GM18517 (cell line): ENCODE measurements around the gene TTBK2.
"Not testable (repeated sequence)": the region's sequence is repeated elsewhere in the genome, so short reads cannot be mapped to it uniquely, and the experiment has no call there.

Source experiments
- ATAC-seq: cut with Tn5 transposase; IDR thresholded peaks from one replicate; pipeline ENCODE4 v1.9.1; 2021; ENCODE audit warnings: mild to moderate bottlenecking, moderate library complexity; ENCODE audit not compliant: unreplicated experiment

The TTBK2 gene

DNA sequence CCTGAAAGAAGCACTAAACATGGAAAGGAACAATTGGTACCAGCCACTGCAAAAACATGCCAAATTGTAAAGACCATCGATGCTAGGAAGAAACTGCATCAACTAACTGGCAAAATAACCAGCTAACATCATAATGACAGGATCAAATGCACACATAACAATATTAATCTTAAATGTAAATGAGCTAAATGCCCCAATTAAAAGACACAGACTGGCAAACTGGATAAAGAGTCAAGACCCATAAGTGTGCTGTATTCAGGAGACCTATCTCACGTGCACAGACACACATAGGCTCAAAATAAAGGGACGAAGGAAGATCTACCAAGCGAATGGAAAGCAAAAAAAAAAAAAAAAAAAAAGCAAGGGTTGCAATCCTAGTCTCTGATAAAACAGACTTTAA lies 154.5 kb downstream of the TTBK2 start:
- ATAC-seq = not testable (repeated sequence)

- ATAC-seq = not testable (repeated sequence)
These were observed 156.3 kb downstream of the TTBK2 start for GRCh38 chr15:42764154-42764731.

GRCh38 chr15:42761813-42762212 lies 158.8 kb downstream of the TTBK2 start:
- not testable (repeated sequence) for ATAC-seq

GRCh38 chr15:42760759-42761158 lies 159.8 kb downstream of the TTBK2 start:
- ATAC-seq = no peak

GRCh38 chr15:42759093-42759492 lies 161.5 kb downstream of the TTBK2 start:
- no peak for ATAC-seq

DNA sequence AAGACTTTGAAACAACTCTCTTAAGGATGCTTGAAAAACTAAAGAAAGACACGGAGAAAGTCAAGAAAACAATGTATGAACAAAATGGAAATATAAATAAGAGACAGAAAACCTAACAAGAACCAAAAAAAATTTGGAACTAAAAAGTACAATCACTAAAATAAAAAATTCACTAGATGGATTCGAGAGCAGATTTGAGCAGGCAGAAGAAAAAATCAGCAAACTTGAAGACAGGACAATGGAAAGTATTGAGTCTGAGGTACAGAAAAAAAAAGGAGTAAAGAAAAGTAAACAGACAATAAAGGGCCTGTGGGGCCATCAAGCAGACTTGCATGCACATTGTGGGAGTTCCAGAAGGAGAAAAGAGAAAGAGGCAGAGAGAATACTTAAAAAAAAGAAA lies 170.3 kb downstream of the TTBK2 start:
- ATAC-seq = no peak

- no peak for ATAC-seq
These were observed 171.3 kb downstream of the TTBK2 start for GRCh38 chr15:42749266-42749665.

- ATAC-seq = no peak
These were observed 176.4 kb downstream of the TTBK2 start for GRCh38 chr15:42744195-42744594.

- no peak for ATAC-seq
These were observed 178.4 kb downstream of the TTBK2 start for GRCh38 chr15:42742149-42742548.

GRCh38 chr15:42741710-42742109 lies 178.9 kb downstream of the TTBK2 start:
- ATAC-seq = no peak

DNA sequence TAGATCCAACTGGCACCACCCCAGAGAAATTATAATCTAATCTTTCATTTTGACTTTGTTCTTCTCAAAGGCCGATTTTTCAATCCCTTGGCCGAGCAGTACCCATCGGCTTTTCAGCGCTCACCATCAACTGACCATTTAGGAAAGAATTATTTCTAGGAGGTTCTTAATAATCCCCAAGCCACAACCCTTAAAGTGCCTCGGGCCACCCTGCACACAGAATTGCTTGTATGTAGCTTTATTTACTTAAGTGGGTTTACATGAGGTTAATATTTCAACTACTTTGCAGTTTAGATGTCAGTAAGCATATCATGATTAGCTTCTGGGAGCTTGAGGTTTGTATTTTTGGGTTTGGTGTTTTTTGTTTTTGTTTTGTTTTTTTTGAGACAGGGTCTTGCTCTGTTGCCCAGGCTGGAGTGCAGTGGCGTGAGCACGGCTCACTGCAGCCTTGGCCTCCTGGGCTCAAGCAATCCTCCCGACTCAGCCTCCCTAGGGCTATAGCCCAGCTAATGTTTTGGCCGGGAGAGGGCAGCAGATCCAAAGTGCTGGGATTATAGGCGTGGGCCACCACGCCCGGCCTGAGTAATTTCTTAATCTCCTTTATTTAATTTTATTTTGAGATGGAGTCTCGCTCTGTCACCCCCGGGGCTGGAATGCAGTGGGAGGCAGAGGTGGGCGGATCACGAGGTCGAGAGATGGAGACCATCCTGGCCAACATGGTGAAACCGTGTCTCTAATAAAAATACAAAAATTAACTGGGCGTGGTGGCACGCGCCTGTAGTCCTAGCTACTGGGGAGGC lies 182.8 kb downstream of the TTBK2 start:
- ATAC-seq = no peak

DNA sequence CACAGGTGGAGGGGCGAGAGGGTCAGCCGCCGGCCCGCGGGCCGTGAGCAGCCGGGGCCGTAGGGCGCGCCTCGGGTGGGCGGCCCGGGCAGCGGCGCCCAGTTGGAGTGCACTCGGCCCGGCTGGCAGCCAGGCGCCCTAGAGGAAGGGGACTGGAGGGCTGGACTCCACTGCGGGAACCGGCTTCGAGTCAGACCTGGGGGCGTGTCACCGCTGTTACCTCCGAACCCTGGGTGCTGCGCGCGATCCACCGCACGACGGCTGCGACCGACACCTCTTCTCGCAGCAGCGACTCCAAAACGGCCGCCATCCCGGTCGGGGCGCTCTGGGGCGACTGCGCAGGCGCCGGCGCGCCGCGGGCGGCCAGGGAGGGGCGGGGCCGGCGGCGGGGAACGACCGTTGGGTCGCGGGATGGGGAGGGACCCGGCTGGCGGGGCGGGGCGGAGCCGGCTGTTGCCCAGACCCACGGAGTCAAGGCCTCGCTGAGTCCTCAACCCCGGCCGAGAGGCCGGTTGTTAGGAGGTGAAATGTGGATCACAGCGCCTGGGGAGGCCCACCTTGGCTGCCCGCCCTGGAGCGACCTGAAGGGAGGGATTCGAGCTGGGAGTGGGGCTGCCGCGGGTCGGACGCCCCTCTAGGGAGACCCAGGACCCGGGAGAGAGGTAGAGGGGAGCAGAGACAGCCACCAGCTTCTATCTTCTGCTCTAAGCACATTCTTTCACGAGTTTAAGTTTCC lies 183.6 kb downstream of the TTBK2 start, which contains the start of gene CDAN1:
Gene CDAN1, minus strand, starts transcription at position 336 of the 736 bp plus-strand sequence. Its CDS starts 26 bp downstream, at position 310.
- ATAC-seq = peak; percentile 76

DNA sequence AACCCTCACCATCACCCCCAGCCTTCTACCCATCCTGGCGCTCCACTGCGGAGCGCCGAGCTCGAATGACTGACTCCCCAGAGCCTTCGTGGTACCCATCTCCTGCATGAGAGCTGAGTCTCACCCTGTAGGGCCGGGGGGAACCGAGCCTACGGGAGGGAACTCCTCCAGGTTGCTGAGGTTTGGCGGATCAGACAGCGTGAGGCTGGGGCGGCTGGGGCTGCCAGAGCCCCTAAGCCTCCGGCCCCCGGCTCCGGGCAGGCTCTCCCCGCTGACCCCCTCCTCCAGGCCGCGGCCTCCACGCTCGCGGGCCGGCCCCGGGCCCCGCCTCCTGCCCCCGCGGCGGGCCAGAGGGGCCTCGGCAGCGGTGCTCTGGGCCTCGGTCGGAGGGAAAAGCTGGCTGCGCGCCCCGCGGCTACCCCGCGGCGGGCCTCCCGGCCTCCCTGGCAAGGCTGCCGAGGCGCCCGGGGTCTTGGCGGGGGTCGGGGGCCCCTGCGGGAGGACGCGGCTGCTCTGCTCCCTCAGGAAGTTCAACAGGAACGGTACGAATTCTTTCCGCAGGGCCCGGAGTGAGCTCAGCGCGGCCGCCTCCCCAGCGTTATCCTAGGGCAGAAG lies 184.3 kb downstream of the TTBK2 start:
- ATAC-seq = no peak

- ATAC-seq = no peak
These were observed 185.0 kb downstream of the TTBK2 start for GRCh38 chr15:42735382-42736165.

- no peak for ATAC-seq
These were observed 186.4 kb downstream of the TTBK2 start for GRCh38 chr15:42734076-42734672.

DNA sequence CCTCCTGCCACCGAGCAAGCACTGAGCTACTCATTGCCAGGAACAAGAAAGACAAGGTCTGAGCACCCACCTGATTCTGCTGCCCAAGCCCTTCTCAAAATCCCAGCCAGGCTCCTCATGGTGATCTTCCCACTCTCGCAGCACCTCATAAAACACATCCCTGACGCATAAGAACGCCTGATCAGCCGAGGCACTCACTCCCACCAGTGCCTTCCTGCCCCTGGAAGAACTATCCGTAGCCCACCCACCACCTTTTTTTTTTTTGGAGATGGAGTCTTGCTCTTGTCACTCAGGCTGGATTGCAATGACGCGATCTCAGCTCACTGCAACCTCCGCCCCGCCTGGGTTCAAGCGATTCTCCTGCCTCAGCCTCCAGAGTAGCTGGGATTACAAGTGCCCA lies 187.6 kb downstream of the TTBK2 start:
- ATAC-seq = no peak

DNA sequence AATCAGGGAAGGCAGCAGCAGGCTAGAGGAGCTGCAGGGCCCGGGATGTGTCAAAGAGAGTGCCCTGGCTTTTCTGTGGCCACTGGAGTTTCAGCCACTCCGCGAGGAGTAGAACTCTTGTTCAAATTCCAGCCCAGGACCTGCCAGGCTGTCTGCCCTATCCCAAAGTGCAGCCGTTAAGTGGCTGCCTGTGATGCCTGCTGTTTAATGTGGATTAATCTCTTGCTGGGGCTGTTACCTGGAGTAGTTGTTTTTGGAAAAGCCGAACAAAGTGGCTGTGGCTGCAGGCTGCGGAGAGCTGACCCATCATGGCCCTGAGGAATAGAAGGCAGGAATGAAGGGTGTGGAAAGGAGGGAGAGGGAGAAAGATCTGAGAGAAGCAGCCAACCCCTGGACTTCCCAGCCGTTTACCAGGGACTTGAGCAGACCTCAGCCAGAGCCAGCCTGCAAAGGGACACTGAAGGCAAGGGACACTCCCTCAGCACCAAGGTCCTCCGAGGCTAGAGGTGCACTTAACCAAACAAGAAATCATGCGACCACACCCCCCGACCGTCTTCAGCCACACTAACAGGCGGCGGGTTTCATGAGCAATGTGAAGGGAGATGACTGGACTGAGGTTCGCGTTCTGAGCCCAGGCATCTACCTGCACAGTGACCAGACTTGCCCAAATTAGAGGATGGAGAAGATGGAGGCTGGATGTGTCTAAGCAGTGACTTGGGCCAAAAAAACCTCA lies 188.3 kb downstream of the TTBK2 start:
- ATAC-seq = no peak

DNA sequence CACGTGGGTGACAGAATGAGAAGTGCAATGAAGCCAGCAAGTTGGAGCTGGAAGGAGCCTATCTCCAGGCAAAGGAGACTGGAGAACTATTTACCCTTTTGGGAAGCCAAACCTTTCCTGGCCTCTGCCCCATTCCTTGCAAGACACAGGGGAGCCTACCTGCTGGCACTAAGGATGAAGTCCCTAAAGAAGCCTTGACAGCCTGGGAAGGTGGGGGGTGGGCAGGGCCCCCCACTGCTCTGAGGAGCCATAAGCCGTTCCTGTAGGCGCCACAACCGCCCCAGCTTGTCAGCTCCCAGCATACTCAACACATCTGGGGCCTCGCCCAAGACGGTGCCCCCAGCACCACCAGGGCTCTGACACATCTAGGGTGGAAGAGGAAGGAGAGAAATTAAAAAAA lies 189.1 kb downstream of the TTBK2 start:
- no peak for ATAC-seq

GRCh38 chr15:42730536-42730935 lies 190.0 kb downstream of the TTBK2 start:
- no peak for ATAC-seq
